ENCODE results near the gene POLD1.

- TF ChIP-seq CTCF (IDR thresholded peaks at IDR 0.05) (no peak), POLR2A (IDR thresholded peaks at IDR 0.05) (peak; percentile 23 to 54), EP300 (IDR thresholded peaks at IDR 0.05) (peak; percentile 24 to 61)
These were observed 43.9 kb downstream of the POLD1 start for GRCh38 chr19:50427997-50428425.

All from tibial nerve (tissue), 4 donors.